Progenitor cell of endocrine pancreas (in vitro differentiated cells): ENCODE measurements around the gene WNT4. TPM values are rescaled to one million over a fixed set of nuclear protein-coding genes. Genes with fewer than 3 reads are reported as not detected.

ENCODE experiments used
- DNase-seq: peaks from one replicate; pipeline ENCODE4 v3.0.0; 2021; ENCODE audit warnings: low spot score; ENCODE audit not compliant: unreplicated experiment
- H3K27ac Mint-ChIP-seq: 2 replicates; pipeline ENCODE4 v1.8.0; 2021; ENCODE audit warnings: mild to moderate bottlenecking, moderate library complexity, mixed read lengths
- H3K27me3 Mint-ChIP-seq: 2 replicates; pipeline ENCODE4 v1.8.0; 2021; ENCODE audit warnings: mixed read lengths
- H3K36me3 Mint-ChIP-seq: 2 replicates; pipeline ENCODE4 v1.8.0; 2022; ENCODE audit warnings: mixed read lengths; ENCODE audit not compliant: insufficient read depth
- H3K4me1 Mint-ChIP-seq: 2 replicates; pipeline ENCODE4 v1.8.0; 2021; ENCODE audit warnings: low read depth, mixed read lengths
- H3K4me3 Mint-ChIP-seq: 2 replicates; pipeline ENCODE4 v1.8.0; 2021; ENCODE audit warnings: low read depth, mild to moderate bottlenecking, moderate library complexity, mixed read lengths
- H3K9me3 Mint-ChIP-seq: 2 replicates; pipeline ENCODE4 v1.8.0; 2021; ENCODE audit warnings: low read depth, mixed read lengths
- CTCF ChIP-seq: fragments of 200-600 bp; sonication (generic); IDR thresholded peaks from one replicate; pipeline ENCODE4 v1.5.0; 2021; ENCODE audit warnings: antibody characterized with exemption, mild to moderate bottlenecking; ENCODE audit not compliant: unreplicated experiment
- total RNA-seq: library from RNA; stranded (reverse); gene quantifications from 2 replicates; pipeline ENCODE4 v1.2.1, GENCODE V29; 2021

WNT4 gene
- total RNA-seq, 1 donor from 2014 or later = 0.74 TPM

DNA sequence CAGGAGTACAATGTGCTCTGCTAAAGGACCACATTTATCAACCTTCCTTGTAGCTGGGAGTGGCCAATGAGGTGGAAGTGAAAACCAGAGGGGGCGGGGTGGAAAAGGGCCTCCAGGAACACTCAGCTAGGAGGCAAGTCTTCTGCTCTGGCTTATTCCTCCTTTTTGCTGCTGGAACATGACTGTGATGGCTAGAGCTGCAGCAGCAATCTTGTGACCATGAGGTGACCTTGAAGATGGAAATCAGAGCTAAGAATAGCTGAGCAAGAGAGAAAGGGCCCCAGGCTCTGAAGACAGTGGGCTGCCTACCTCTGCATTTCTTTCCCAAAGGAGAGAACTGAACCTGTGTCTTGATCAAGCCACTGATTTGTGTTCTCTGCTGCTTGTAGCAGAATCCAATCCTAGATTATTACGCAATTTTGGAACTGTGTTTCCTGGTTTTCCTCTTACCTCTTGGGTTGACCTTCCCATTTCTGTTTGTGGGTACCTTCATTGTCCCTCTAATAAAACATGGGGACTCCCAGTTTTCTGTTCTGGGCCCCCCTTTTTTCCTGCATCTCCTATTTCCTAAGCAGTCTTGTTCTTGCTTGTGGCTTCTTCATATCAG is 36.4 kb upstream of the WNT4 start:
- peaks cover 46% of the 10 kb centered on the region for H3K27me3 Mint-ChIP-seq
- no peaks in the 10 kb centered on the region for H3K36me3 Mint-ChIP-seq
- H3K9me3 Mint-ChIP-seq = no peaks in the 10 kb centered on the region
- no peak overlapping the region for H3K4me3 Mint-ChIP-seq
- no peak for TF ChIP-seq CTCF
- H3K4me1 Mint-ChIP-seq = no peaks in the 10 kb centered on the region
- no peak for DNase-seq
- no peak overlapping the region for H3K27ac Mint-ChIP-seq

DNA sequence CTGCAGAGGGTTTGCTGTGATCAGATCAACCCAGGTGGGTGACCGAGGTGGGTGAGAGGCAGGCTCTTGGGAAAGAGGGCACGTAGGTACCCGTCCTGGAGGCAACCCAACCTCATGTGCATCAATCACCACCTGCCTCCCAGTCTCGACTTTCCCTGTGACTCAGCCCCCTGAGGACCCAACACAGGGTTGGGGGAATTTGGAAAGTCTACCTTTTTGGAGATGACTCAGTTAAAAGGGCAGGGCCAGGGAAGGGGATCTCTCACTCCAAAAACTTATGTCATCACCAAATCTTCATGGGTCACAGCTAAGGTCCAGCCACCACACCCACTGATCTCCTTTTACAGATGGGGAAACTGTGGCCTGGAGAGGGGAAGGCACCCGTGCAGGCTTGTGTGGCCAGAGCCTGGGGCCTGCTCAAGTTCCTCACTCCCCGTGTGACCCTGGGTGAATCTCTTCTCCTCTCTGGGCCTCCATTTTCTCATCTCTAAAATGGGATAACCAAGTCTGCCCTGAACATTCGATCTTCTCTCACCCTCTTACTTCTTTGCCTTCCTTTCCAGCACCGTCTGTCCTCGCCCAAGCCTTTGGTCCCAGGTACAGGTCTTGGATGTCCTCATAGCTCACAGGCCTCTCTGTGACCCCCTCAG is 34.6 kb upstream of the WNT4 start:
- Mint-ChIP-seq H3K27me3 (peaks cover 48% of the 10 kb centered on the region), H3K4me3 (no peak overlapping the region), H3K36me3 (no peaks in the 10 kb centered on the region), H3K9me3 (no peaks in the 10 kb centered on the region), H3K4me1 (no peaks in the 10 kb centered on the region), H3K27ac (no peak overlapping the region)
- no peak for TF ChIP-seq CTCF
- DNase-seq = no peak

GRCh38 chr1:22176258-22176657 is 33.4 kb upstream of the WNT4 start:
- no peak for TF ChIP-seq CTCF
- H3K36me3 Mint-ChIP-seq = no peaks in the 10 kb centered on the region
- no peak overlapping the region for H3K27ac Mint-ChIP-seq
- DNase-seq = no peak
- H3K9me3 Mint-ChIP-seq = no peaks in the 10 kb centered on the region
- no peaks in the 10 kb centered on the region for H3K4me1 Mint-ChIP-seq
- no peak overlapping the region for H3K4me3 Mint-ChIP-seq
- H3K27me3 Mint-ChIP-seq = peaks cover 41% of the 10 kb centered on the region

DNA sequence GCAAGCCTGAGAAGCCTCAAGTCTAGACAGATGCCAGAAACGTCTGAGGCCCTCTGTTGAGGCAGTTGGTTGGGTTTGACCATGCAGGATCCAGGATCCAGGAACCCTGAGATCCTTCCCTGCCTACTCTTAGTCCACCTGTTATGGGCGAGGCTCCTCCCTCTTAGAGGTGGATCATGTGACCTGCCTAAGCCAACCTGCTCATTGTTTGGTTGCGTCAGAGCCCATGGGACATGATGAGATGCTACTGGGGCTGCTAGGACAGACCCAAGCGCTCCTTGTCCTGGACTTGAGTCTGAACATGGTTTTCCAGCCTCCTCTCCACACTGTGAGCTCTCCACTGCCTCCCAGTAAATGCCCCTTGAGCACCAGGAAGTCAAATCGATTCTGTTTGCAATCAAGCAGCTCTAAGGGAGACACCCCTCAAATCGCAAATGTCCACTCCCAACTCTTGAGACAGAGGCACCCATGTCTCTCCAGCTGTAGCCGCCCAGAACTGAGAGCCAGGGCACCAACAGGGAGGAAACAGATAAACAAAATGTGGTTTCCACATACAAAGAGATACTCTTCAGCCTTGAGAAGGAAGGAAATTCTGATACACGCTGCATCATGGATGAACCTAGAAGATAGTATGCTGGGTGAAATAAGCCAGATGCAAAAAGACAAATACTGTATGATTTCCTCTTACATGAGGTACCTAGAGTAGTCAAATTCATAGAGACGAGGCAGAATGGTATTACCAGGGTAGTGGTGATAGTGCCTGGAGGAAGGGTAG is 31.7 kb upstream of the WNT4 start:
- Mint-ChIP-seq H3K36me3 (no peaks in the 10 kb centered on the region), H3K9me3 (no peaks in the 10 kb centered on the region), H3K4me1 (no peaks in the 10 kb centered on the region), H3K27me3 (peaks cover 46% of the 10 kb centered on the region), H3K27ac (no peak overlapping the region), H3K4me3 (no peak overlapping the region)
- TF ChIP-seq CTCF = no peak
- no peak for DNase-seq

DNA sequence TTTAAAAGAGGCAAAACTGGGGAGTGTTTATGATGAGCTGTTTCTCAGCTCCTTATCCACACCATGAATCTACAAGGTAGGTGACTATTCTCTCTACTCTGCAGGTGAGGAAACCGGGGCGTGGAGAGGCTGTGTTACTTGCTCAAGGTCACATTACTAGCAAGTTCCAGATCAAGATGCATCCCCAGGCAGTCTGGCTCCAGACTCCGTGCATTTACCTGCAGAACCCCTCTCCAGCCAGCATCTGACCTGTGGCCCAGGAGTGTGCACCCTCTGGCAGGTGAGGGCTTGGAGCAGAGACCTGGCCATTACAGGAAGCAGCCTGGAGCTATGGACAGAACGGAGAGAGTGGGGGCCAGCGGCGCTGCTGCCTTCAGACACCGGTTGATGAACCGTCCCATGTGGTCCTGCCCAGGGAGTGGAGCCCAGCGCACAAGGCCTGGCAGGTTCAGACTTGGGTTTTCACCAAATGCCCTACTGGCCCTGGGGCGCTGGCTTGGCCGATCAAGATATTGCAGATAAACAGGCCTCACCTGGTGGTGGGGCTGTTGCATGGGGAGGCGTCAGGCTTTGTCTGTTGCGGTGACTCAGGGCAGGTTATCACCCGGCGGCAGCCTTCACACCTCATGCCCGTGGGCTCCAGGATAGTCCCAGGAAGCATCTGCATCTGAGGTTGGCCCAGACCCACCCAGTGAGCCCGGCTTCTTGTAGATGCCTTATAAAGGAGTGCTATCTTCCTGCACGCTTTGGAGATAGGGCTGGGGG is 29.2 kb upstream of the WNT4 start:
- H3K4me1 Mint-ChIP-seq = no peaks in the 10 kb centered on the region
- no peak overlapping the region for H3K27ac Mint-ChIP-seq
- DNase-seq = no peak
- H3K4me3 Mint-ChIP-seq = no peak overlapping the region
- H3K27me3 Mint-ChIP-seq = peaks cover 47% of the 10 kb centered on the region
- H3K36me3 Mint-ChIP-seq = no peaks in the 10 kb centered on the region
- no peak for TF ChIP-seq CTCF
- H3K9me3 Mint-ChIP-seq = no peaks in the 10 kb centered on the region
